ENCODE measurements around the gene GTF2H1.

- TF ChIP-seq GATA2 (IDR thresholded peaks at IDR 0.05; ENCODE audit: low read depth, low read length) (no peak), GATA3 (IDR thresholded peaks at IDR 0.05; ENCODE audit: low read depth, low read length) (no peak)
These were observed 9.5 kb upstream of the GTF2H1 start for GRCh38 chr11:18312663-18313420.
